Neural cell (in vitro differentiated cells): ENCODE results near the gene CKAP4. TPM values are rescaled to one million over a fixed set of nuclear protein-coding genes. Genes with fewer than 3 reads are reported as not detected.

Experiments used
- H2AFZ ChIP-seq: fragments of 200-600, 300-800 bp; sonication (generic), shearing (Covaris generic); 2 replicates; pipeline ENCODE4 v1.6.0; 2014; ENCODE audit warnings: low read depth, mild to moderate bottlenecking, antibody characterized with exemption, low read length, moderate library complexity
- H3F3A ChIP-seq: fragments of 200-600 bp; shearing (Covaris generic); 2 replicates; pipeline ENCODE4 v1.6.1; 2016; ENCODE audit warnings: mild to moderate bottlenecking, moderate library complexity, mixed read lengths, antibody characterized with exemption, low read length; ENCODE audit not compliant: insufficient read depth, poor library complexity, severe bottlenecking
- H3K27ac ChIP-seq: fragments of 200-600, 300-800 bp; sonication (generic), shearing (Covaris generic); 2 replicates; pipeline ENCODE4 v1.5.1; 2014; ENCODE audit warnings: mild to moderate bottlenecking, low read length, moderate library complexity
- H3K27me3 ChIP-seq: fragments of 300-800, 200-600 bp; sonication (generic), shearing (Covaris generic); 2 replicates; pipeline ENCODE4 v1.6.0; 2014; ENCODE audit warnings: mild to moderate bottlenecking, low read depth, low read length, moderate library complexity; ENCODE audit not compliant: insufficient read depth
- H3K36me3 ChIP-seq: fragments of 300-800, 200-600 bp; sonication (generic), shearing (Covaris generic); 2 replicates; pipeline ENCODE4 v1.5.1; 2014; ENCODE audit warnings: mild to moderate bottlenecking, antibody characterized with exemption, low read length, moderate library complexity; ENCODE audit not compliant: insufficient read depth
- H3K4me2 ChIP-seq: fragments of 300-800, 200-600 bp; sonication (generic), shearing (Covaris generic); 2 replicates; pipeline ENCODE4 v1.6.0; 2014; ENCODE audit warnings: mild to moderate bottlenecking, low read length
- H3K4me3 ChIP-seq: fragments of 300-800, 200-600 bp; sonication (generic), shearing (Covaris generic); 2 replicates; pipeline ENCODE4 v1.5.1; 2014; ENCODE audit warnings: mild to moderate bottlenecking, low read length, moderate library complexity
- H3K79me2 ChIP-seq: fragments of 200-600 bp; shearing (Covaris generic); replicated peaks from 2 replicates; pipeline ENCODE4 v1.6.0; 2014; ENCODE audit warnings: mild to moderate bottlenecking, low read length, moderate library complexity; ENCODE audit not compliant: insufficient read depth
- H3K9ac ChIP-seq: fragments of 300-800, 200-600 bp; sonication (generic), shearing (Covaris generic); 2 replicates; pipeline ENCODE4 v1.6.1; 2016; ENCODE audit warnings: mild to moderate bottlenecking, low read length, mixed read lengths
- H3K9me2 ChIP-seq: fragments of 200-600 bp; shearing (Covaris generic); 2 replicates; pipeline ENCODE4 v1.6.1; 2016; ENCODE audit warnings: mild to moderate bottlenecking, low read length, mixed read lengths; ENCODE audit not compliant: insufficient read depth
- H3K9me3 ChIP-seq: fragments of 200-600, 300-800 bp; sonication (generic), shearing (Covaris generic); 2 replicates; pipeline ENCODE4 v1.6.1; 2016; ENCODE audit warnings: mild to moderate bottlenecking, mixed run types, low read length, moderate library complexity, mixed read lengths
- H4K20me1 ChIP-seq: fragments of 200-600 bp; shearing (Covaris generic); 2 replicates; pipeline ENCODE4 v1.6.1; 2016; ENCODE audit warnings: mild to moderate bottlenecking, mixed run types; ENCODE audit not compliant: insufficient read depth
- CTCF ChIP-seq: fragments of 450-650 bp; IDR thresholded peaks from 2 replicates; pipeline ENCODE4 v1.5.1; 2014; ENCODE audit warnings: antibody characterized with exemption, mild to moderate bottlenecking, moderate library complexity; ENCODE audit not compliant: poor library complexity, severe bottlenecking
- EP300 ChIP-seq: fragments of 450-650 bp; conservative IDR thresholded peaks from 2 replicates; pipeline ENCODE4 v1.6.1; 2014; ENCODE audit warnings: antibody characterized with exemption, mild to moderate bottlenecking, moderate library complexity; ENCODE audit not compliant: poor library complexity, severe bottlenecking
- EZH2 ChIP-seq: fragments of 200-600, 300-800 bp; shearing (Covaris generic), sonication (generic); IDR thresholded peaks from 2 replicates; pipeline ENCODE4 v1.6.1; 2014; ENCODE audit warnings: antibody characterized with exemption, low read length, borderline replicate concordance, mild to moderate bottlenecking; ENCODE audit not compliant: insufficient read depth, poor library complexity, severe bottlenecking
- MXI1 ChIP-seq: fragments of 450-650 bp; conservative IDR thresholded peaks from 2 replicates; pipeline ENCODE4 v1.6.1; 2014; ENCODE audit warnings: antibody characterized with exemption, mild to moderate bottlenecking; ENCODE audit not compliant: poor library complexity, severe bottlenecking
- POLR2AphosphoS5 ChIP-seq: IDR thresholded peaks from 2 replicates; pipeline ENCODE4 v1.6.1; 2012
- RAD21 ChIP-seq: fragments of 450-650 bp; conservative IDR thresholded peaks from 2 replicates; pipeline ENCODE4 v1.6.1; 2014; ENCODE audit warnings: antibody characterized with exemption, mild to moderate bottlenecking, moderate library complexity
- SMC3 ChIP-seq: fragments of 450-650 bp; conservative IDR thresholded peaks from 2 replicates; pipeline ENCODE4 v1.6.1; 2014; ENCODE audit warnings: antibody characterized with exemption, mild to moderate bottlenecking, moderate library complexity; ENCODE audit not compliant: poor library complexity
- TAF1 ChIP-seq: IDR thresholded peaks from 2 replicates; pipeline ENCODE4 v1.6.1; 2012; ENCODE audit warnings: low read depth
- polyA plus RNA-seq: library from polyadenylated mRNA; depleted of rRNA; stranded (reverse); fragments of >200 nt; gene quantifications from 2 replicates; pipeline ENCODE4 v1.2.3, GENCODE V29; 2014
- TF ChIP-seq, protein P1 (sequence below): IDR thresholded peaks from 2 replicates; pipeline ENCODE4 v1.6.1; 2012; ENCODE audit warnings: borderline replicate concordance

CKAP4 gene
- polyA plus RNA-seq, 1 donor from 2014 or later = 50.0 TPM

- no peak overlapping the region for H3K4me2 ChIP-seq
- H2AFZ ChIP-seq = no peak overlapping the region
- no peak overlapping the region for H3K9ac ChIP-seq
- H3K27me3 ChIP-seq = no peaks in the 10 kb centered on the region
- H3K9me3 ChIP-seq = no peaks in the 10 kb centered on the region
- no peak overlapping the region for H3K27ac ChIP-seq
- H3F3A ChIP-seq = no peaks in the 10 kb centered on the region
- no peaks in the 10 kb centered on the region for H3K79me2 ChIP-seq
- no peak overlapping the region for H3K4me3 ChIP-seq
- TF ChIP-seq CTCF (no peak), EZH2 (no peak), SMC3 (no peak), POLR2AphosphoS5 (no peak), RAD21 (no peak), MXI1 (no peak), TAF1 (no peak), EP300 (no peak)
- TF ChIP-seq, protein P1, sequence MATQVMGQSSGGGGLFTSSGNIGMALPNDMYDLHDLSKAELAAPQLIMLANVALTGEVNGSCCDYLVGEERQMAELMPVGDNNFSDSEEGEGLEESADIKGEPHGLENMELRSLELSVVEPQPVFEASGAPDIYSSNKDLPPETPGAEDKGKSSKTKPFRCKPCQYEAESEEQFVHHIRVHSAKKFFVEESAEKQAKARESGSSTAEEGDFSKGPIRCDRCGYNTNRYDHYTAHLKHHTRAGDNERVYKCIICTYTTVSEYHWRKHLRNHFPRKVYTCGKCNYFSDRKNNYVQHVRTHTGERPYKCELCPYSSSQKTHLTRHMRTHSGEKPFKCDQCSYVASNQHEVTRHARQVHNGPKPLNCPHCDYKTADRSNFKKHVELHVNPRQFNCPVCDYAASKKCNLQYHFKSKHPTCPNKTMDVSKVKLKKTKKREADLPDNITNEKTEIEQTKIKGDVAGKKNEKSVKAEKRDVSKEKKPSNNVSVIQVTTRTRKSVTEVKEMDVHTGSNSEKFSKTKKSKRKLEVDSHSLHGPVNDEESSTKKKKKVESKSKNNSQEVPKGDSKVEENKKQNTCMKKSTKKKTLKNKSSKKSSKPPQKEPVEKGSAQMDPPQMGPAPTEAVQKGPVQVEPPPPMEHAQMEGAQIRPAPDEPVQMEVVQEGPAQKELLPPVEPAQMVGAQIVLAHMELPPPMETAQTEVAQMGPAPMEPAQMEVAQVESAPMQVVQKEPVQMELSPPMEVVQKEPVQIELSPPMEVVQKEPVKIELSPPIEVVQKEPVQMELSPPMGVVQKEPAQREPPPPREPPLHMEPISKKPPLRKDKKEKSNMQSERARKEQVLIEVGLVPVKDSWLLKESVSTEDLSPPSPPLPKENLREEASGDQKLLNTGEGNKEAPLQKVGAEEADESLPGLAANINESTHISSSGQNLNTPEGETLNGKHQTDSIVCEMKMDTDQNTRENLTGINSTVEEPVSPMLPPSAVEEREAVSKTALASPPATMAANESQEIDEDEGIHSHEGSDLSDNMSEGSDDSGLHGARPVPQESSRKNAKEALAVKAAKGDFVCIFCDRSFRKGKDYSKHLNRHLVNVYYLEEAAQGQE = no peak
- no peaks in the 10 kb centered on the region for H4K20me1 ChIP-seq
- no peaks in the 10 kb centered on the region for H3K36me3 ChIP-seq
- no peaks in the 10 kb centered on the region for H3K9me2 ChIP-seq
These were observed 35.8 kb downstream of the CKAP4 start for GRCh38 chr12:106211973-106212372.

DNA sequence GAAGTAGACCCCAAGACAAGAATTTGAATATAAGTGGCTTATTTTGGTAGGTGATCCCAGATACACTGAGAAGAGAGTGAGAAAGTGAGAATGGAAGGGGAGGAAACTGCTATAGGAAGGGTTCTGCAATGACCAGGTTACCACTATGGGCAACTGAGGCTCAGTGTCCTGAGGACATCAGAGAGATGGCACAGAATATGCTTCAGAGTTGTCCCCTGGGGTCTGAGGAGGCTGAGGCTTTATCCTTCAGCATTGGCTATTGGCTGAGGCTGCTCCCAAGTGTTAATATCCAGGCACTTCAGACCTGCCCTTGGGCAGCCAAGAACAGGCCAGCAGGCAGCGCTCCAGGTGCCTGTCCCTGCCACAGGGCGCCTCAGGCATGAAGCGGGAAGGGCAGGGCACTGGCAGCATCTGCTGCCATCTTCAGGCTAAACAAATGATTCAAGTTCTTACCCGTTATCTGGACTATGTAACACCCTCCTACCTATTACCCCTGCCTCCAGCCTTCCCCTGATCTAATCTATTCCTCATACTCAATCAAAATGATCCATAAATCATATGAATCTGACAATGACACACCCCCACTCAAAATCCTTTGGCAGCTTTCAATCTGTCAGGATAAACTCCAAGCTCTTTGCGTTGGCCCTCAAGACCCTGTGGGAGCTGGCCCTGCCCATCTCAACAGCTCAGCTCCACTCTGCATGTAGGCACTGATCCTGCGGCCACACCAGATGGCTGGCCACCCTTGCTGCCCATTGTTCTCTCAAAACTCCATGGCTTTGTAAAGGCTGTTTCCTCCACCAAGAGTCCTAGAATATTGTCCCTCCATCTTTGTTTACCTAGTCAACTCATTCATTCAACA is 42.4 kb downstream of the CKAP4 start:
- H3K4me3 ChIP-seq = no peak overlapping the region
- TF ChIP-seq POLR2AphosphoS5 (no peak), TAF1 (no peak), SMC3 (no peak), CTCF (no peak), EZH2 (no peak)
- TF ChIP-seq, protein P1 = no peak
- no peaks in the 10 kb centered on the region for H3K79me2 ChIP-seq
- no peaks in the 10 kb centered on the region for H3K9me3 ChIP-seq
- H3K27ac ChIP-seq = no peak overlapping the region
- no peak overlapping the region for H2AFZ ChIP-seq
- no peak overlapping the region for H3K9ac ChIP-seq
- no peaks in the 10 kb centered on the region for H3K36me3 ChIP-seq
- no peaks in the 10 kb centered on the region for H3K9me2 ChIP-seq
- no peaks in the 10 kb centered on the region for H3K27me3 ChIP-seq
- H3K4me2 ChIP-seq = no peak overlapping the region
- no peaks in the 10 kb centered on the region for H3F3A ChIP-seq
- no peaks in the 10 kb centered on the region for H4K20me1 ChIP-seq
